Esophagus squamous epithelium (tissue), 4 donors: ENCODE data around the gene DISP2.

Source experiments
- CTCF ChIP-seq, 6 experiments: fragments of 450-650 bp in 4 of 6; fragments of 200-600 bp in 2 of 6; sonication (generic) in 2 of 6; IDR thresholded peaks; one replicate each; pipeline ENCODE4 v1.5.1; 2016 to 2019; ENCODE audit warnings: antibody characterized with exemption in 6 of 6, mild to moderate bottlenecking in 4 of 6, moderate library complexity in 4 of 6
- POLR2A ChIP-seq, 4 donors: fragments of 450-650 bp; IDR thresholded peaks; one replicate each; pipeline ENCODE4 v1.6.1; 2017; ENCODE audit warnings: antibody characterized with exemption in 4 of 4, mild to moderate bottlenecking in 4 of 4, moderate library complexity in 3 of 4

DNA sequence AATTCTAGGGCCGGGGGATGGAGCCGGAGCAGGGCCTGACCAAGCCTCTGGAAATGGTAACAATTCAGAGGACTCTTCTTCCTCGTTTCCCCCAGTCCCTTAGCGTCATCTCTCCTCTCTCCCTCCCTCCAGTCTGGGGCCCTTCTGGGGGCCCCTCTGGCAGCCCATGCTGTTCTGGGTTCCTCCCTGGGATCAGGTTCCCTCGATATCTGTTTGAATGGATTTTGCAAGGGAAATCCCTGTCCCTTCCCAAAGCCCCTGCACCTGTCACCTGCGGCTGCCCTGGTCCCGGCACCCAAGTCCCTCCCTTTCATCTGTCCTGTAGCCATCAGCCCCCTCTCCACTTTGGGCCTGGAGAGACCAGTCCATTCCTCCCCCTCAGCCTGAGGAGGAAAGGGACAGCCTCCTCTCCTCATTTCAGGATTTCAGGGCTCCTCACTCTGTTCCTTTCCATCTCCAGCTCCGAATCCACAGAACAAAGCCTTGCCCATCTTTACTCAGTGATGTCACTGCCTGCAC lies 48.6 kb upstream of the DISP2 start:
- TF ChIP-seq POLR2A (IDR thresholded peaks at IDR 0.05), result no peak
- TF ChIP-seq CTCF (IDR thresholded peaks at IDR 0.05), result no peak
